Measurements from ENCODE around the gene HDDC2.

DNA sequence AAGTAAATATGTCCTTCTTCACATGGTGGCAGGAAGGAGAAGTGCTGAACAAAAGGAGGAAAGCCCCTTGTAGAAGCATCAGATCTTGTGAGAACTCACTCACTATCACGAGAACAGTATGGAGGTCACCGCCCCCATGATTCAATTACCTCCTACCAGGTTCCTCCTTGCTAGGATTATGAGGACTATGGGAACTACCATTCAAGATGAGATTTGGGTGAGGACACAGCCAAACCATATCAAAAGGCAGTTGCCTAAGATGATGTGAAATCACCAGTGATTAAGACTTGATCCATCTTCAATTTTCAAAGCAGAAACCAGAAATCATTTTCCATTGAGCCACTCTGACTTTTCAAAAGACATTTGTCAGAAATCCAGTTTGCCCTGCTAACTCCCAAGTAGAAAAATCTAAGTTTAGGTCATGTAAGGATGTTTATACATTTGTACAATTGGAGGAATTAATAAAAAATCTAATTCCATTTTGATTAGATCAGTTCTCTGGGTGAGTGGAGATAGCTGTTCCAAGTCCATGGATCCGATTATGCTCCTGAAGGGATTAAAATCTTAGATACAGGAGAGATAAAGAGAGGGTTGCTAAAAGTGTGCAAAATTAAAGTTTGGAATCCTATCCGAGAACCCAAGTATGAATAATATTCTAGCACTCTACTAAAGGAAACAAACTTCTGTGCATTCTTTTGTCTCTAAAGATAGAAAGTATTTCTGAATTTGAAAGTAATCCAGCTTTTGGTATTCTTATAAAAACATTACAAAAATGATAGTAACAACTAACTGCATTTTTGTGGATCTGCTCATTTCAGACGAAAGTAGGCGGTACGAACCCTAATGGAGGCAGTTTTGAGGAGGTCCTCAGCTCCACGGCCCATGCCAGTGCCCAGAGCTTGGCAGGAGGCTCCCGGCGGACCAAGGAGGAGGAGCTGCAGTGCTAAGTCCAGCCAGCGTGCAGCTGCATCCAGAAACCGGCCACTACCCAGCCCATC is 39.5 kb downstream of the HDDC2 start:
- TF ChIP-seq, protein P1, sequence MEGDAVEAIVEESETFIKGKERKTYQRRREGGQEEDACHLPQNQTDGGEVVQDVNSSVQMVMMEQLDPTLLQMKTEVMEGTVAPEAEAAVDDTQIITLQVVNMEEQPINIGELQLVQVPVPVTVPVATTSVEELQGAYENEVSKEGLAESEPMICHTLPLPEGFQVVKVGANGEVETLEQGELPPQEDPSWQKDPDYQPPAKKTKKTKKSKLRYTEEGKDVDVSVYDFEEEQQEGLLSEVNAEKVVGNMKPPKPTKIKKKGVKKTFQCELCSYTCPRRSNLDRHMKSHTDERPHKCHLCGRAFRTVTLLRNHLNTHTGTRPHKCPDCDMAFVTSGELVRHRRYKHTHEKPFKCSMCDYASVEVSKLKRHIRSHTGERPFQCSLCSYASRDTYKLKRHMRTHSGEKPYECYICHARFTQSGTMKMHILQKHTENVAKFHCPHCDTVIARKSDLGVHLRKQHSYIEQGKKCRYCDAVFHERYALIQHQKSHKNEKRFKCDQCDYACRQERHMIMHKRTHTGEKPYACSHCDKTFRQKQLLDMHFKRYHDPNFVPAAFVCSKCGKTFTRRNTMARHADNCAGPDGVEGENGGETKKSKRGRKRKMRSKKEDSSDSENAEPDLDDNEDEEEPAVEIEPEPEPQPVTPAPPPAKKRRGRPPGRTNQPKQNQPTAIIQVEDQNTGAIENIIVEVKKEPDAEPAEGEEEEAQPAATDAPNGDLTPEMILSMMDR (IDR thresholded peaks at IDR 0.05; ENCODE audit: insufficient read depth, low read length), result no peak
- TF ChIP-seq GABPA (IDR thresholded peaks at IDR 0.05; ENCODE audit: low read depth), result no peak
- TF ChIP-seq, protein P2, sequence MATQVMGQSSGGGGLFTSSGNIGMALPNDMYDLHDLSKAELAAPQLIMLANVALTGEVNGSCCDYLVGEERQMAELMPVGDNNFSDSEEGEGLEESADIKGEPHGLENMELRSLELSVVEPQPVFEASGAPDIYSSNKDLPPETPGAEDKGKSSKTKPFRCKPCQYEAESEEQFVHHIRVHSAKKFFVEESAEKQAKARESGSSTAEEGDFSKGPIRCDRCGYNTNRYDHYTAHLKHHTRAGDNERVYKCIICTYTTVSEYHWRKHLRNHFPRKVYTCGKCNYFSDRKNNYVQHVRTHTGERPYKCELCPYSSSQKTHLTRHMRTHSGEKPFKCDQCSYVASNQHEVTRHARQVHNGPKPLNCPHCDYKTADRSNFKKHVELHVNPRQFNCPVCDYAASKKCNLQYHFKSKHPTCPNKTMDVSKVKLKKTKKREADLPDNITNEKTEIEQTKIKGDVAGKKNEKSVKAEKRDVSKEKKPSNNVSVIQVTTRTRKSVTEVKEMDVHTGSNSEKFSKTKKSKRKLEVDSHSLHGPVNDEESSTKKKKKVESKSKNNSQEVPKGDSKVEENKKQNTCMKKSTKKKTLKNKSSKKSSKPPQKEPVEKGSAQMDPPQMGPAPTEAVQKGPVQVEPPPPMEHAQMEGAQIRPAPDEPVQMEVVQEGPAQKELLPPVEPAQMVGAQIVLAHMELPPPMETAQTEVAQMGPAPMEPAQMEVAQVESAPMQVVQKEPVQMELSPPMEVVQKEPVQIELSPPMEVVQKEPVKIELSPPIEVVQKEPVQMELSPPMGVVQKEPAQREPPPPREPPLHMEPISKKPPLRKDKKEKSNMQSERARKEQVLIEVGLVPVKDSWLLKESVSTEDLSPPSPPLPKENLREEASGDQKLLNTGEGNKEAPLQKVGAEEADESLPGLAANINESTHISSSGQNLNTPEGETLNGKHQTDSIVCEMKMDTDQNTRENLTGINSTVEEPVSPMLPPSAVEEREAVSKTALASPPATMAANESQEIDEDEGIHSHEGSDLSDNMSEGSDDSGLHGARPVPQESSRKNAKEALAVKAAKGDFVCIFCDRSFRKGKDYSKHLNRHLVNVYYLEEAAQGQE (IDR thresholded peaks at IDR 0.05; ENCODE audit: insufficient replicate concordance, low read depth), result no peak
- TF ChIP-seq POLR2AphosphoS5 (IDR thresholded peaks at IDR 0.05; ENCODE audit: low read depth), result no peak
- peak; percentile 48; the same call in 1 of the 2 replicates for TF ChIP-seq SPI1 (IDR thresholded peaks at IDR 0.05; ENCODE audit: borderline replicate concordance, low read depth)
